ENCODE results near the gene RBBP9.

RBBP9 gene

GRCh38 chr20:18440403-18440802, 56.6 kb downstream of the RBBP9 start:
- H3K9me3 ChIP-seq (ENCODE audit: severe bottlenecking): no peaks in the 10 kb centered on the region
- H3K36me3 ChIP-seq: no peaks in the 10 kb centered on the region
- TF ChIP-seq CTCF (IDR thresholded peaks at IDR 0.05; ENCODE audit: low read depth, low read length): no peak
- H3K4me3 ChIP-seq (ENCODE audit: low read depth, low read length): no peak overlapping the region
- H3K27me3 ChIP-seq (ENCODE audit: insufficient read depth, low read depth, severe bottlenecking): no peaks in the 10 kb centered on the region
- no peak overlapping the region for H3K27ac ChIP-seq
- DNase-seq: no peak

- no peaks in the 10 kb centered on the region for H3K9me3 ChIP-seq (ENCODE audit: severe bottlenecking)
- no peak for TF ChIP-seq CTCF (IDR thresholded peaks at IDR 0.05; ENCODE audit: low read depth, low read length)
- H3K27ac ChIP-seq: no peak overlapping the region
- H3K36me3 ChIP-seq: no peaks in the 10 kb centered on the region
- no peak overlapping the region for H3K4me3 ChIP-seq (ENCODE audit: low read depth, low read length)
- H3K27me3 ChIP-seq (ENCODE audit: insufficient read depth, low read depth, severe bottlenecking): no peaks in the 10 kb centered on the region
- no peak for DNase-seq
These were observed 60.2 kb downstream of the RBBP9 start for GRCh38 chr20:18436847-18437246.
